Stimulated activated CD4-positive, alpha-beta T cell treated with anti-CD3 and anti-CD28 coated beads, Interleukin-1b, Interleukin-23, amount 100 ng/mL, for 4 hours (primary cell): ENCODE measurements around the gene SBF2.
A peak's percentile ranks its signal among the peaks of the same experiment; 100 is the strongest.

ENCODE experiments used
- DNase-seq, 2 donors: peaks; one replicate each; pipeline ENCODE4 v3.0.0-alpha.2; 2020; ENCODE audit warnings: low read depth in 2 of 2

Gene SBF2

DNA sequence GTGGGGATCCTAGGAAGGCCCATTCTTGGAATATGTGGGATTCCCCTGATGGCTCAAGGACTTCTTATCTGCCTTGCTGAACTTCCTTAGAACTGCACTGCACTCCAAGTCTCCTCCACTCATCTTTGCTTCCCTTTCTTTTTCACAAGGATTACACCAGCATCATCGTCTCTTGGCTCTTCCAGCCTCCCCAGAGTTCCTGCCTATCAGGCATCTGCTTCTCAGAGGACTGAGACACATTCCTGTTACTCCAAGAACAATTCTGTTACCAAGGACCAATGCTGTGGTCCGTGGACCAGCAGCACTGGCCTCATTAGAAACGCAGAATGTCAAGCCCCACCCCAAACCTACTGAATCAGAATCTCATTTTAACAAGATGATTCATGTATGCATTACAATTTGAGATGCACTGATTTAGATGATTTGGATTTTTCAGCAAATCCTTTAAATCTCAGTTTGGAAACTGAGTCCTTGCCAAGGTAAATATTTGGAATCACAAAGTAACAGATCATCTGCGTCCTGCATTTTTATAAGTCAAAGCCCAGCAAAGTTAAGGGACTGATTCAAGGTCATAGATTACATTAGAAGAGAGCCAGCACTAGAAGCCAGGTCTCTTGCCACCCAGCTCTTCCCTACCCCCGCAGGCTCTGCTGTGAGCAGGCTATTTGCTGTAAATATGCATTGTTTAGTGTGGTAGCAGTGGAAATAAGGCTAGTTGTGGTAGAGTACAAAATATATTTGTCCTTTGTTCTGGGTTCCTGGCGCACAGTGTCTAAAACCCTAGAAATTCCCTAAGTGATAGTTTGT lies 519.2 kb downstream of the SBF2 start:
- DNase-seq = no peak

DNA sequence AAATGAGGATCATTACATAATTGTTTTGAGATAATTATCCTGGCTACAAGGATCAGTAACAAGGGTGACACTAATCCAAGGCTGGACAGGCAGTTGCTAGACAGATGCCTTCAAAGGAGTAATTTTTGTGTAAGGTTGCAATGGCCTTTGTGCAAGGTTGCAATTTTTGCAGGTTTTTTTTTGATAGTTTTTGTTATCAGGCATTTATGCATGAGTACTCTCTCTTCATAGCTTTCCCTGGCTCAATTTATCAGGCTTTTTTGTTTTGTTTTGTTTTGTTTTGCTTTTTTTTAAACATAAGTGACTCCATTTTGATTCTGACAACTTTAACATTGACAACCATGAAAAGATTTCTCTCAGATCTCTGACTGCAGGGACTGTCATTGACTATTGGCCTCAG lies 519.9 kb downstream of the SBF2 start:
- DNase-seq = no peak

DNA sequence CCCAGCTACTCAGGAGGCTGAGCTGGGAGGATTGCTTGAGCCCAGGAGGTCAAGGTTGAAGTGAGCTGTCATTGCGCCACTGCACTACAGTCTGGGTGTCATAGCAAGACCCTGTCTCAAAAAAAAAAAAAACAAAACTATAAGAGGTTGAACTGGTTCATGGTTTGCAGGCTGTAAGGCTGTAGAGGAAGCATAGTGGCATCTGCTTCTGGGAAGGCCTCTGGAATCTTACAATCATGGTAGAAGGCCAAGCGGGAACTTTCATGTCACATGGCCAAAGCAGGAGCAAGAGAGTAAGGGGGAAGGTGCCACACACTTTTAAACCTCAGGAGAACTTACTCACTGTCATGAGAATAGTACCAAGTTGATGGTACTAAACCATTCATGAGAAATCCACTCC lies 520.5 kb downstream of the SBF2 start:
- DNase-seq = no peak

DNA sequence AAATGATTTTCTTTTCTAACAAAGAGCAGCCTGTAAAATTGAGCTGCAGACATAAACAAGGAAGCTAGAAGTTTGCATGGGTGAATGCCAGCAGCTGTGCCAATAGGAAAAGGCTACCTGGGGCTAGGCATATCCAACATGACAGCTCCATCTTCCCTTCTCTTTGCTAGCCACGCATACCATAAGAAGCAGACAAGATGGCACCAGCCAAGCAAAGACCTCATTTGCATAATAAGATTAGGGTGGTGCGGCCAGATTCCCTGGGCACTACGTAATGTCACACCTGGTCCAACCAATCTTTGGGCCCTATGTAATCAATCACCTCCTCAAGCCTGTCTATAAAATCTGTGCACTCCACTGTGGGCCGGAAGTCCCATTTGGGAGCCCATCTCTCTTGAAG lies 521.8 kb downstream of the SBF2 start:
- DNase-seq = no peak

DNA sequence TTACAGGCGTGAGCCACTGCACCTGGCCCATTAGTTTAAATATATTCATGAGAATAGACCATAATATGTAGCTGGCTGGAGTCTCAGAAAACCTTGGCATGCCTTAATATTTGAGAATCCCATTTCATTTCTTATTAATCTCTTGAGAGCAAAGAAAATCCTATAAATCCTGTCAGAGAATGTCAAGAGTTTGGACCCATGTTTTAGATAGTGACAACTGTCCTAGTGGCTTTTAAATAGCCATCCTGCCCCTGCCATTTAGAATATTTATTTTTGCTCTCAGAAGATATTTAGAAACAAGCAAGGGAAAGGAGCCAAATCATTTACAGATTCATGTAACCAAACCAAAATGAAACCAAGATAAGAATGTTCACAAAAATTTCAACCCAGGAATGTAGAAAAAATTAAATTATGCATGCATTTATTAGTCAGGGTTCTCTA lies 522.9 kb downstream of the SBF2 start:
- no peak for DNase-seq

DNA sequence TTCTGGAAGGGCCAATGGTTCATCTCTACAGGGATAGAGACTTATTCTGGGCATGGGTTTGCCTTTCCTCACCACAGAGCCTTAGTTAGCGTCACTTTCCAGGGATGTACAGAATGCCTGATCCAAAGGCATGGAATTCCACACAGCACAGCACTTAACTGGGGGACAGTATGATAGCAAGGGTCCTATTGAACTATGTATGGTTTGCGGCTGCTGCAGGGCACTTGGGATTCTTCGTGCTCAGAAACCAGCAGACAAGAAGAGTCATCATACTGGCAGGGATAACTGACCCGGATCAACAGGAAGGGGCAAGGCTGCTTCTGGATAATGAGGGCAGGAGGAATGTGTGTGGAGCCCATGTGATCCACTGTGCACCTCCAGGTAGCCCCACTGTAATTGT lies 524.4 kb downstream of the SBF2 start:
- no peak for DNase-seq

DNA sequence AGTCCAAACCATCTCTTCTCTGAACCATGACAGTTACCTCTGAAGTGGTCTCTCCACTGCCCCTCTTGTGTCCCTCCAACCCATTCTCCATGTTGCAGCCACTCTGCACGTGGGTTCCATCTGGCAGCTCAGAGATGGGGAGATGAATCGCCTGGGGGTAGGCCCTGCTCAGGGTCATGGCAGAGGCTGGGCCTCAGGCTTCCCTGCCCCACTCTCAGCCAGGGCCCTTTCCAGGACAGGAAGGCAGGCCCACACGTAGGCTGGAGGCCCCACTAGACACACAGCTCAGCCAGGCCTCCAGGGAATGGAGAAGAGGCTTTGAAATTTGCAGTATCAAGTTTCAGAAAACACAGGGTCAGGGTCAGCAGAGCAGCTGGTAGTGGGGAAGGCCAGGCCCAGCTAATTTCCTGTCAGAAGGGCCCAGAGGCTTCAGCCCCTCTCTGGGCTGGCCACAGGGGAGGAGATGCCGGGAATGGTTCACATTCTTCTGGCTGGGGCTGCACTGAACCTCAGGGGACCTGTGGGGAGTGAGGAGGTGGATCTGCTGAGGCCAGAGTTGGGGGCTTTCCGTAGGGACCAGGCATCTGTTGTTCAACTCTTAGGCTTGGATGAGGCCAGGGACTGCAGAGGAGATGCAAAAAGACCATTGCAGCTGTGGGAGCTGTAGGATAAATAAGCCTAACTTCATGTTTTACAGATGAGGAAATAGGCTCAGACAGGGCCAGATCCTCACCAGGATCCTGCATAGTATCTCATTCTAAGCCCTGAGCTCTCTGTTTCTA lies 528.5 kb downstream of the SBF2 start:
- no peak for DNase-seq

DNA sequence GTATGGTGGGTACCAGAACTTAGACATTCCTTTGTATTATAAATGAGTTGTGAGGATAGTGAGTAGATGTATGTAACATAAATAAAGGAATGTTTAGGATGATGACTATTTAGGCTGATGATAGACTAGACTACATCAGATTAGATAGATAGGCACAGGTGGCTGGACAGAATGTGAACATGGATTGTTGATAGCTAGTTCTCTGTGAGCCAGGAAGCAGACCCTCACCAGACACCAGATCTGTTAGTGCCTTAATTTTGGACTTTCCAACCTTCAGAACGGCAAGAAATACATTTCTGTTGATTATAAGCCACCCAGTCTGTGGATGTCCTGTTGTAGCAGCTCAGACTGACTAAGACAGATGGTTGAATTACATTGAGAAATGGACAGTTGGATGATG lies 530.7 kb downstream of the SBF2 start:
- DNase-seq = no peak

DNA sequence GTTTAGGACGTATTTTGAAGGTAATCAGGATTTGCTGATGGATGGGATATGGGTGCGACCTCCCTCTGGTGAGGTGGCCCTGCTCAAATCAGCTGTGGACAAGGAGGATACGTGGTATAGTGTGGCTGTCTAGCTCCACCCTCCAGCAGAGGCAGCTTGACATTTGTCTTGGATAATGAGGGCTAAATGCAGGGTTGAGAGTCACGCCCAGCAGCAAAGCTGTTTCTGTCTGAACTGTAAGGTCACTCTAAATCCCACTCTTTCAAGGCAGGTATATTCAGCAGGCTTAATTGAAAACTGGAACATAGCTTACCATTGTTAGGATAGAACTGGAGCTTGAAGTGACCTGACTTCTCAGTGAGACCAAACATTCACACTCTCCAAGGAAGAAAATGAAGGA lies 531.5 kb downstream of the SBF2 start:
- no peak for DNase-seq

DNA sequence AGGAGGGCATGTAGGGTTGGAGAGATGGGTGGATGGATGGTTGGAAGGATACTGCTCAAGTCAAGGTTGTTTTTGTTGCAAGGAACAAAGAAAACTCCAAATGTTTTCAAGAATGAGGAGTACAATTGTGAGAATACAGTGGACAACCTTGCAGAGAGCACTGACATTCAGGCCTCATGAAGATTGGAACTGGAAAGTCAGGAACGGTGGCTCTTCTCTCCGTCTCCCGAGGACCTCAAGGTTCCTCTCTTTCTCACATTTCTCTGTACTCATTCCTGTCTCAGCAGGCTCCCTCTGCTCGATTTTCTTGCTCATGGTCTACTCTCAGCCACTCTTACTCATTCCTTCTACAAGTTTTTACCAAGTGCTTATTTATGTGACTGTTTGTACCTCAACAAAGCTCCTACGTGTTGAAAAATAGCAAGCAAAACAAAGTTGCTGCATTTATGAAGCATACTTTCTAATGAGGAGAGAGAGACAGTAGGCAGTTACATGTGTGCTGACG lies 532.5 kb downstream of the SBF2 start:
- no peak for DNase-seq

DNA sequence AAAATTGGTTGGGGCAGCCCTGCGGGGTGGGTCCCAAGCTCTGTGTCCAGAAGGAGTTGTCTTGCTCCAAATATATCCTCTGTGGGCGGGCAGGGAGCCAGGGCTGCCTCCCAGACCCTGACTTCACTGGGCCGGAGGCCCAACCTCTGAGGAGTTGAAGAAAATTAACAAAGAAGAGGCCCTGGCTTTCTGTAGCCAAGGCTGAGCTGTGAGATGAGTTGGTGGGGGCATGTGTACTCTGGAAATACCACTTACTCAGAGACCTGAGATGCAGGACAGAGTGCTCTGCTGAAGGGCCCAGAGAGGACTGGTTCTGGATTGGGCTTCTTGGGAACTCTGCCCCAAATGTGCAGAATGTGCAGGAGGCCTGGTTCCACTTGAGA lies 533.8 kb downstream of the SBF2 start:
- DNase-seq = no peak

DNA sequence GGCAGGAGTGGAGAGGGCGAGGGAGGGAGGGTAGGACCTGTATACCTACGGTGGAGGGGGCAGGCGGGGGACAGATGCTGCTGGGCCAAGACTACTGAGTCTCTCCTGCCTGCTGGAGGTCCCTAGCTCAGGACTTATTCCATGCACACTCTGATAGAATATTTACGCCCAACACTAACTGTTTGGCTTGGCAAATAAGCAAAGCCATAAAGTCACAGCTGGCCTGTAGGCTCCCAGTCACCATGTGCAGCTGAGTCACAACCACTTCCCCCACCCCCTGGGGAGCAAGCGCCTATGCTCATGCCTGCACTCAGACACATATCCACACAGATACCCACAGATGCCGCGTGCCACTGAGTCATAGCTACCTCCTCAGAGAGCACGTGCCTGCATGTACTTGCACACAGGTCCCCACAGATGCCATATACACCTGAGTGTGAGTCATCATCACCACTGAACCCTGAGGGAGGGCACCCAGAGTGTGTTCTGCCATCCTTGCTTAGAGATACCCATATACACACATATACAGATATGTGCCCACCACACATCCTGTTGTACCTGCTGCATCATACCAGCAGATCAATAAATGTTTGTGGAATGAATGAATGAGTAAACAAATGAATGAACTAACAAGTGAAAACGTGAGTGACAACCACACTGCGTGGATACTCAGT lies 534.4 kb downstream of the SBF2 start:
- DNase-seq = peak; percentile 84 to 86

DNA sequence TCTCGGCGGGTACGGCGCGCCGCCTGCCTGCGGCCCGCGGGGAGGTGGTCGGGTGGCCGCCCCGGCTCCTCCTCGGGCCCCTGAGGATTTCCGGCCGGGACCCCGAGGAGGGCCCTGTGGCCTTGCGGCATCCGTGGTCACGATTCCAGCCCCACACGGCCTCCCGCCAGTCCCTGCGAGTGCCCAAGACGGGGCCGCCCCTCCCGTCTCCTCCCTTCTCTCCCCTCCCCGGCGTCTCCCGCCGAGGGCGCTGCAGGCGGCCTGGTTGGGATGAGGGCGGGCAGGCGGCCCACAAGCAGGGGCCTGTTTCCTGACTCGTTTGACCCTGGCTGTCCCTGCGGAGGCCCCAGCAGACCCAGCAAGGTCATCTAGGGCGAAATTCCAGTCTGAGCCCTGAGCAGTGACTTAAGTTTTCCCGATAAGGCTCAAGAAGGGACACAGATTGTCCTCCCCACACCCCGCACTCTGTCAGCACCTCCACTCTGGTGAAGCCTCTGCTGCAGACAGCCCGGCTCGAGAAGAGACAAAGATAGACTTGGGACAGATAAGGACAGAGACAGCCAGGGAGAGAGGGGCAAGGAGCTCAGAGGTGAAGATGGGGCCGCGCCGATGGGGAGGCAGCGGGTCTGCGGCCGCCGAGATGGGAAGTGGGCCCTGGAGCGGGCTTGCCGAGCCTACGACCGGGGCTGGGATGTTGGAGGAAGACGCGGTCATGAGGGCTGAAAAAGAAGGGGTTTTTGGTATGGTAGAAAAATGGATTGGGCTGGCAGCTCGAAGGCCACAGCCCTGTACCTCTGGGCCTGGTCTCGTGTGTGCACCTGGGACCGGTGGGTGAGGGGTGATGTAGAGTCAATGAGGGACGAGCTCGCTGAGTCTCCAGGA lies 535.1 kb downstream of the SBF2 start:
- DNase-seq = peak; percentile 40 to 56

DNA sequence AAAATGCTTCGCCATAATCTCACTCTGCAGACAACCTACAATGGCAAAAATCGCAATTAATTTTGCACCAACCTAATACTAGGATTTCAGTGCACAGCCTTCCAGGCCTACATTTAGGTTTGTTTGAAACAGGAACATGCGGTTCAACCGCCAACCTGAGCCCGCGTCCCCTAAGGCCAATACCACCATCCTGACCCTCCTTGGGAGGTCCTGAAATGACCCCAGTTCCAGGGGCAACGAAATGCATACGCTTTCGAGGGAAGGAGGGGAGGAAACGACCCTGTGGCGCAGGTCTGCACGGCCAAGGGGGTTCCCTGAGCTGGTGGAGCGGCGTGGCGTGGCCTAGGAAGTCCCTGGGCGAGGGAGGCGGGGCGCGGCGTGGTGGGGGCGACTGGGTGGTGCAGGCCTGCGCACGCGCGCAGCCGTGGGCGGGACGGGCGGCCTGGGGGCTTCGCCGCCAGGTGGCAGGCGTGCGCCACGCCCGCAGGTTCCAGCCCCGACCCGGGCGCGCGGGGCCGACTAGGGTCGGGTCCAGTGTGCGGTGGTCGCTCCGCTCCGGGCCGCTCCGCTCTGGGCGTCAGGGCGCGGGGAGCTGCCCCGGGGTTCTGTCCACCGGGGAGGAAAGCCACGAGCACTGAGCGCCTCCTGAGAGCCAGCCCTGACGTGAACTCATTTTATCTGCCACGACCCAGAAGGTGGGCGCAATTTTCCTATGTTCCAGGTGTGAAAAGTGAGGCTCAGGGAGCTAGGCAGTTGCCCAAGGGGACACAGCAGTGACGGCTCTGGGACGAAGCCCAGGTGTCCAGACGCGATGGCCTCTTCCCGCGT lies 536.0 kb downstream of the SBF2 start:
- peak; percentile 91 to 96 for DNase-seq

DNA sequence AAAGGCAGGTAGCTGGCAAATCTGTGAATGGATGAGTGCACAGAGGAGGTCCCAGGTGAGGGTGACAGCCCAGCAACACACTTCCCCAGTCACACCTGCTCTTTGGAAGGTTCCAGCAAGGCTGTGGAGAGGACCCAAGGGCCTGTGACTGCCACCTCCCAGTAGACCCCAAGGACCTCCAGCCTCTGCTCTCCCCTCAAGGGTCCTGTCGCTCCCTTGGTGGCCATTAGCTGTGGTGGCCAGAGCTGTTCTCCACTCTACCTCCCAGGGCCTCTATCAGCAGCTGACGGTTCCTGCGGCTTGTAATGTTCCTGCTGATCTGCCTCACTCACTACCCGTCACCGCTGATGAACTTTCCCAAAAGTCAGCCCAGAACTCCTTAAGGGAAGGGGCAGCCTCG lies 537.1 kb downstream of the SBF2 start:
- no peak for DNase-seq

DNA sequence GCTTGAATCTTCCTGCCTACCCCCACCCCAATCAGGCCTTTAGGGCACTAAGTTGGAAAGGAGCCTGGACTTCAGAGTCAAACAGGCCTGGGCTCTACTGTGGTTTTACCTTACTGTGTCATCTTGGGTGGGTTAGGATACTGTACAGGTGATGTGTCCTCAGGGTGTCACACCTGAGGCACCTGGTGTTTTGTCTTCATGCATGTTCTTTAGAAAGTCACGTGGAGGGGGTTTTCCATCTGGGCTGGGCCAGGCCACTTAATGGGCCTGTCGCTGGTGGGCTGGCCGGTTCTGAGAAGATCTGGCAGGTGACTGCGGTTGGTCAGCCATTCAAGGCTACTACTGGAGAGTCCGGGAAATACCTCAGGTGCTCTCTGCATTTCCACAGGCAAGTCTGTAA lies 537.6 kb downstream of the SBF2 start:
- no peak for DNase-seq

DNA sequence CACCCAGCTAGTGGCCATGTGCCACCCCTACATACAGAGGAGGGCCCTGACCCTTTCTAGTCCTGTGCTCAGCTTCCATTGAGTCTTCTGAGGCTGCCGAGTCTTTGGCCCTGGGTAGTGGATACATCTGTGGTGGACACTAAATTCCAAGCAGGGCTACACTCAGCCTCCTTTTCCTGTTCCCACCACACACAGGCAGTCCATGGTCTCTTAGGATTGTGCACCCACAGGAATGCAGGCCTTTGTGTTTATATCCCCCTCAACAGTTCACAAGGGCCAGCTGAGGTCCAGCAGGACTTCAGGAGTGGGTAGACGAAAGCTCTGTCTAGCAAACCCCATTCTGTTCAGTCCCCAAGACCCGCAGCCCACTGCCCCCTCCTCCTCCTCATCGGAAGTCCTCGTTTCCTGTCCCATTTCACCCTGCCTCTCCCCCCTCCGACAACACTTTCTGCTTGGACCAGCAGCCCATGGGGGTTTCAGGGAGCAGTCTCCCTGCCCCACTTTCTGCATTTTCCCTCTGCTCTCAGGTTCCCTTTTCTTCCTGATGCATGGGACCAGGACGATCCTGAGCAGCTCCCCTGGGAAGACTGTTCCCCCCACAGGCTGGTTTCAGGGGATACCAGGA lies 538.3 kb downstream of the SBF2 start:
- no peak for DNase-seq

DNA sequence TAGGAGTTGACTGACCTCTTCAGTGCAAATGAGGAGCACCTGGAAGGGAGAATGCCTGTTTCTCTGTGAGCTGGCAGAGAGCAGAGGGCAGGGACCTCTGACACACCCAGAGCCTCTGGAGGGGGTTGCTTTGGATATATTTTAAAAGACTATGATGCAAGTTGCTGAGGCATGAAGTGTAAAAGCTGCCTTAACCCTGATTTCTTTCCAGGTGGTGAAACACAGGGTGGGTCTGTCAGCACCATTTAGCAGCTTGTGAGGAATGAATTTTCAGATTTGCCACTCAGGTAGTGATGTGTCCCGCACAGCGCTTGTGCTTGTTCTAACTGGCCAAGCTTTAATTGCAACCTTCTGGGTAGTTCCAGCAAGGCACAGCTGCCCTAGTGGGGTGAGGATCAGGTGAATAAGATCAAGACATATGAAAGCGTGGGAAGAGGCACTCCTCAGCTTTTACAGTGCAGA lies 540.0 kb downstream of the SBF2 start:
- no peak for DNase-seq

DNA sequence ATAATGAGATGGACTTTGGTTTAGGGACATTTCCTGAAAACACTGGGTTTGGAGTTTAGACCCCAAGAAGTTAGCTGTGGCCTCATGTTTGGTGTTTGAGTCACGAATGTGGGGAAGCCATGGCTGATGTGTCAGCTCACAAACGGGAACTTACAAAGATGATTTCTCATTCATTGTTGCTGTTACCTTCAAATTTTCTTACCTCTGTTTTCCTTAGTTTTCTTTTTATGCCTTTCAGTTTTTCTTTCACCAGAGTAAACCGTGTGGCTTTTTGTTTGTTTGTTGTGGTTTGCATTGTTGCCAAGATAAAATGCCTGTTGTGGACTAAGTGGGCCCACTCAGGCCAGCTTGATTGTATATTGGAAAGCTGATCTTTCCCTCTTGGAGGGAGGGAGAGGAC lies 541.0 kb downstream of the SBF2 start:
- DNase-seq = no peak

DNA sequence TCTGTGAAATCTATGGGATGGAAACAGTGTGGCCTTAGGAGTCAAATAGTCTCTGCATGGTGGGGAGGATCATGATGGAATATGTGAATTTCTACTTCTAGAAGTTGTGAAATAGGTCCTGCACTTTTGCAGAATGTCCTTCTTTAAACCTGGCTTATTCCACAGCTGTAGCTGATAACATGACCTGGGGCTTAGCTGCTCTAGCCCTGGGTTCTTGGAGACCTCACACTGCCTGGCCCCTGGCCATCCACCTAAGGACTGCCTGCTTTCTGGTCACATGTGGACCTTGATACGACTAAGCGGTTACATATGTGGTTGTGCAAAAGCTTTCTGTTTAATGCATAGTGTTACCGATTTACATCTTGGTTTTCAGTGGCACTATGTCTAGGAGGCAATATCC lies 541.9 kb downstream of the SBF2 start:
- no peak for DNase-seq
